Bone marrow (tissue), 2 donors: ENCODE data around the gene SPATA6L.
A peak's percentile ranks its signal among the peaks of the same experiment; 100 is the strongest.
"Not testable (repeated sequence)": the region's sequence is repeated elsewhere in the genome, so short reads cannot be mapped to it uniquely, and the experiment has no call there.

Experiments used
- DNase-seq, 2 donors: peaks; one replicate each; lab custom pipeline; 2025; lab: John Stamatoyannopoulos, UW

SPATA6L gene

DNA sequence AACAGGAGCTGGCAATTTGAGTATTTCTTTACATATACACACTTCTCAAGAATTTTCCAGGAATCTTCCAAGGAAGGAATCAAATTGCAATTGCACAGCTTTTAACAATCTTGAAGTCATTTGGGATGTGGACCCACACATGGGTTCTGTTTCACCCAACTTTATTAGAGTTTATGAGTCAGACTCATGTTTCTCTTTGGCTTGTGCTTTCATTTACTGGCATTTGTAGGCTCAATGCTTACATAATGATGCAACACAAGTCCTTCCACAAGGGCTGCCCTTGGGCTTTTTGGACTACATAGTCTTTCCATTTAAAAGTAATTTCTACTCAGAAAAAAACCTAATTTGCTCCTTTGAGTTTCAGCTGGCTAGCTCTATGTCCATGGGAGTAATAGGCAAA, 8.5 kb upstream of the SPATA6L start:
- DNase-seq: no peak

DNA sequence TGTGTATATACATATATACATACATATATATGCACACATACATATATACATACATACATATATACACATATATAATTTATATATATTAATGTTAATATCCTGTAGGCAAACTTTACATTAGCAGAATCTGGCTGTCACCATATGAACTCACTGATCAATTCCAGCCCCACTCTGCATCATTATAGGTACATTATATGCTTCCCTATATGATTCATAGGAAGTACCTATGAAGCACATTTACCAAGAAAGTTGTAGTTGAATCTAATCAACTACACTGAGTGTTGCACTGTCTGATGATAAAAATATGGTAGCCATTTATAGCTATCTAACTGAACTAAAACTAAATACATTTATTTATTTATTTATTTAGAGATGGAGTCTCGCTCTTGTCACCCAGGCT, 5.5 kb upstream of the SPATA6L start:
- no peak for DNase-seq

DNA sequence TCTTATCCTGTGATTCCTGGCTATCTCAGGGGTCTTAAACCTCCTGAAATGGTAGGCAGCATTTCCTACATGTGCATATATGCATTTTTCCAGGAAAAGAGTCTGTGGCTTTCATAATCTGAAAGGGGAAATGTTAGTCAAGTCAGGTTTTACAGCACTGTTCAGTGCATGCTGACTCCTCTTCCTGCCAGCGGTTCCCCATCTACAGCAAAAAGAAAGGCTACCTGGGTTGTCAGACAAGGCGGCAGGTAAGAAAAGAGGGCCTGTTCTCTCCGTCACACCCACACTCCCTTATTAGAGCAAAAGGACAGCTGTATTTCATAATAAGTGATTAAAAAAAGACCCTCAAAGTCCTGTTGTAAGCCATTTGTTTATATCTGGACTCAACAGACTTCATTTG, 4.3 kb upstream of the SPATA6L start:
- no peak for DNase-seq

DNA sequence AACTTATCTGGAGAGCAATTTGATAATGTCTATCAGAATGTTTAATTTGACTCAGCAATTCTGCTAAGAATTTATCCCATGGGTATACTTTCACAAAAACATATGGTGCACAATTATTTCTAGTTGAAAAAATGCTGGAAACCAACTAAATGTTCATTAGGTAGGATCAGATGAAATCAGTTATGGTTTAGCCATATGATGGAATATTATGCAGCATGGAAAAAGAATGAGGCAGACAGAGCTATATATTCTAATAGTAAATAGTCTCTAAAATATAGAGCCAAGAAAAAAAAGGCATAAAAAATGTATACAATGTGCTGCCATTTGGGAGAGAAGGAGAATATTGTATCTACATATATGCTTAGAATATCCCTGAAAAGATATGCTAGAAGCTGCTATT, 3.6 kb upstream of the SPATA6L start:
- DNase-seq: no peak

DNA sequence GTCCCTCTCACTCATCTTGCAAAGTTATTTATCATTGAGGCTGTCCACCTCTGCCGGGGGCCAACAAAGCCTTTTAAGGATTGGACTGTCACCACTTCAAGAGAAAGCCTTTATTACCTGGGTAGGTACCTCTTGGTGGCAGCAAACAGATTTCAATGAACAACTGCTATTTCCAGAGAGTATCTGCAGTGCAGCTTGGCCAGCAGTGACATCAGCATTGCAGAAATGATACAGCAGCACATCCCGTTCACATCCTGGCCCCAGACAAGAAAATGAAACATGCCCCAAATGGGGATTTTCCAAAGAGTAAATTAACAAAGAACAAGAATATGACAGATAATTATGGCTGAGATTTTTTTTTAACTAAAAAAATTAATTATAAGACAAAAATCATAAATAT, 2.3 kb upstream of the SPATA6L start:
- no peak for DNase-seq

DNA sequence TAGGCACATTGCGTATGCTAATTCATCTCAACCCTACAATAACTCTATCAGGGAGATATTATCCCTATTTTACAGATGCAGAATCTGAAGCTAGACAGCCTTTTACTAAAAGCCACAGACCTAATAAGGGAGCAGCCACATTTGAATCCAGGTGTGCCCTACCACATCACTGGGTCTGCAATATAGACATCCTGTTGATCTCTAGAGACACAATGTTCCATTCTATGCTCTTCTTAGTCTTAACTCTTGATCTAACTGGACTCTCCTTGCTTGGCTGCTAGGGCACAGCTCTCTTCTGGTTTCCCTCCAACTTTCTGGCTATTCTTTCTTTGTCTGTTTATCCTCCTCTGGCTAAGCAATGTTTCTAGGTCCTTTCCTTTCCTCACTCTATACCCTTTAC, 1.4 kb upstream of the SPATA6L start:
- DNase-seq: no peak

DNA sequence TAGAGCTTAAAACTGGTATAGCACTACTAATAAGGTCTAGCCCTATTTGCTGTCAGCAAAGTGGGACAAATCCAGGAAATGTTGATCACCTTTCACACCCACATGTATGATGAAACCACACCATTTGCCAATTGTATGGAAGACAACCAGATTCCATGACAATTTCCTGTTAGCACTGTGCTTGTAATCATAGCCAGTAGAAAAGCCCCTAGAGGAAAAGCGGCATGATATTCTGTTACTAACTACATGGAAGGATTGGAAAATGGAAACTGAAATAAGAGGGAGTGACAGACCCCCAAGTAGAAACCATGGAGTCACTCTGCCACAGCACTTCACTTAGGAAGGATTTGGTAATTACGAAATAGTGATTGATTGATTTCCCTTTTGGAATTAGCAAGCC, 923 bp downstream of the SPATA6L start:
- DNase-seq: no peak

DNA sequence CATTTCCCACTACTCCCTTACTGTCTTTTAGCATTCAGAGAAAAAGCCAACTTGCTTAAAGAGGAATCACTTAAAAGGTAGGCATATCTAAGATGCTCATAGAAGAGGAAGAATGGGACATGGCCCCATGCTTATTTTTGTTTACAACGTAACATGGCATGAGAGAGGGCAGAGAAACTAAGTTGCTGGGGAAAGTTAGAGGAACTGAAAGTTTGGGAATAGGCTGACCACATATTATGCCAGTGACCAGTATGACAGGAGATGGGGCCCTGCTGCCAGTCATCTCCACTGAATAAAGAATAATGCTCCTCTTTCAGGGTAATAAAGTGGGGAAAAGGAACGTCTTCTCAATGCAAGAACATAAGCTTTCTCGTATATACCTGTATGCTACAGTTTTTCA, 2.3 kb downstream of the SPATA6L start:
- no peak for DNase-seq

GRCh38 chr9:4662989-4663792, 3.1 kb downstream of the SPATA6L start:
- DNase-seq: no peak

GRCh38 chr9:4662108-4662988, 3.9 kb downstream of the SPATA6L start, which contains the start of gene PLPP6:
PLPP6 (plus strand) TSS chr9:4662294; CDS start chr9:4662376, 82 bp downstream.
- DNase-seq: peak; percentile 48 to 52

- no peak for DNase-seq
These were observed 4.7 kb downstream of the SPATA6L start for GRCh38 chr9:4661611-4662010.

- DNase-seq: no peak
These were observed 5.1 kb downstream of the SPATA6L start for GRCh38 chr9:4661165-4661564.

GRCh38 chr9:4660665-4661064, 5.6 kb downstream of the SPATA6L start:
- DNase-seq: not testable (repeated sequence)

DNA sequence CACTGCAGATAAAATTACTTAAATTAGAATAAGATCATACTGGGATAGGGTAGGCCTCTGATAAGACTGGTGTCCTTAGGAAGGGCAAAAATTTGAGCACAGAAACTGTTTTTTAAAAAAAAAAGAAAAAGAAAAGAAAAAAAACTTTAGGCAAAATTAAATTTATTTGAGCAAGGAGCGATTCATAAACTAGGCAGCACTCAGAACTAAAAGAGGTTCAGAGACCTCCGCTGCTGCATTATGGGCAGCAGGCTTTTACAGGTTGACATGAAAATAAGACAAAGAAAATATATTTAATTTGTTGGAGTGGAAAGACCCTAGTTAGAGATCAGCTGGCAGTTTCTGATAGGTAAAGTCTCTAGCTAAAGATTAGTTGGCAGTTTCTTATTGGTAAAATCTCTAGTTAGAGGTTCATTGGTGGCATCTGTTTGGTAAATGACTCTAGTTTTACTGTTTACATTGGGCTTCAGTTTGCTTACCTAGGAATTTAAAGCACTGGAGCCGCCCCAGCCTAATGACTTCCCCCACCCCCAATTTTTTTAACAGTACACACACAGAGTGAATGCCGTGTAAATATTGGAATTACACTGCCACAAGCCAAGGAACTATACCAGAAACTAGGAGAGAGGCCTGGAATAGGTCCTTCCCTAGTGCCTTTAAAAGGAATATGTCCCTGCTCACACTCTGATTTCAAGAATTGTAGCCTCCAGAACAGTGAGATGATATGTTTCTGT, 8.7 kb downstream of the SPATA6L start:
- no peak for DNase-seq

GRCh38 chr9:4656621-4657020, 9.7 kb downstream of the SPATA6L start:
- DNase-seq: no peak

- not testable (repeated sequence) for DNase-seq
These were observed 10.1 kb downstream of the SPATA6L start for GRCh38 chr9:4656196-4656595.

DNA sequence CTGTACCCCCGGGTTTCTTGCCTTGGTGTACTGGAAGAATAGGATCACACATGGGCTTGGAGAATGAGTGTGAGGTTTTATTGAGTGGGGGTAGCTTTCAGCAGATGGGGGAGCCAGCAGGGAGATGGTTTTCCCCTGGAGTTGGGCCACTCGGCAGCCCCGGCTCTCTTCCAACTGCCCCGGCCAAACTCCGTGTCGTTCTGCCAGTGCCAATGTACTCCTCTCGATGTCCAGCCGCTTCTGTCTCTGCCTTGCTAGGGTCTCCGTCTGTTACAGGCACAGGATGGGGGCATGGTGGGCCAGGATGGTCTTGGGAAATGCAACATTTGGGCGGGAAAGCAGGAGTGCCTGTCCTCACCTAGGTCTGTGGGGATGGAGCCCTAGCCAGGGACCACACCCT, 11.7 kb downstream of the SPATA6L start:
- no peak for DNase-seq

DNA sequence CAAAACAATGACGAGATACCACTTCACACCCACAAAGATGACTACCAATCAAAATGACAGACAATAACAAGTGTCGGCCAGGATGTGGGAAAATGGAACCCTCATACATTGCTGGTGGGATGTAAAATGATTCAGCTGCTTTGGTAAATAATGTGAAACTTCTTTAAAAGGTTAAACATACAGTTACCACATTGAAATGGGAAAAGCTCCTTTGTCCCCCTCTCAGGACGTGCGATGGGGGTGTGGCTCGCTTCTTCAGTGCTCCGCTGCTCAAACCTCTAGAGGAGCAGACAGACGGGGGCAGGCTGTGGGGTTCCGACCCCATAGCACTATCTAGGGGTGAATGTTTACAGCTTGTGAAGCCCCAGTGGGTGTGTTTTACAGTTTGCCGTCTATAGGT, 12.2 kb downstream of the SPATA6L start:
- DNase-seq: no peak

GRCh38 chr9:4642351-4642750, 23.9 kb downstream of the SPATA6L start:
- DNase-seq: no peak

DNA sequence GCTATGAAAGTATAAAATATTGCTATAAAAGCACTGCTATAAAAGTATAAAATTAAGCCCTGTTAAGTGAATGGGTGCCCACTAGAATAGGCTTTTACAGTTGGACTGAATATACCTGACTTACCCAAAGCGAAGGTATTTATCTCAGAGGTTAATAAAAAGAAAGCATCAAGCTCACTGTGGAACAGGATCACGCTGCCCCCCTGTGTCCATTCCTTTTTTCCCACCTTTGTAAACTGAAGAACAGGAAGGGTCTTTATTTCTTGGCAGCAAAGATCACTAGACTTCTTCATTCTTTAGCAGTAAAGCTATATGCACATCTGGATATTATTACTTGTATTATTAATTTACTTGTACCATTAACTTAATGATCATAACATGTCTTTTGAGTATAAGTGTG, 26.3 kb downstream of the SPATA6L start:
- DNase-seq: no peak

DNA sequence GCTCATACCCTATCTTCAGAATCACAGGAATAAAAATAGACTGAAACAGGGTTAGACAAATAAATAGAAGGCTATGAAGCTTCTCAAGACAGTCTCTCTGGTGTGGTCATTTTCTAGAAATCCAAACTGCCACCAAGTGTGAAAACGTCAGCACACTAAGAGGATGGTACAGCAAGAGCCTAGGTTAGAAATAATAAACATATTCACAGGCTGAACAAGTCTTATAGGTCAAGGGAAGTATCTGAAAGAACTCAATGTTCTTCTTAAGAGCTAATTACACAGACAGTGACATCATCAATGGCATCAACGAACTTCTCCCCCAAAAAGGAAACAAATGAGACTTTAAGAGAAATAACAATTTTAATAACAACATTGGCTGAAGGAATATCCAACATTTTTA, 26.9 kb downstream of the SPATA6L start:
- DNase-seq: no peak

DNA sequence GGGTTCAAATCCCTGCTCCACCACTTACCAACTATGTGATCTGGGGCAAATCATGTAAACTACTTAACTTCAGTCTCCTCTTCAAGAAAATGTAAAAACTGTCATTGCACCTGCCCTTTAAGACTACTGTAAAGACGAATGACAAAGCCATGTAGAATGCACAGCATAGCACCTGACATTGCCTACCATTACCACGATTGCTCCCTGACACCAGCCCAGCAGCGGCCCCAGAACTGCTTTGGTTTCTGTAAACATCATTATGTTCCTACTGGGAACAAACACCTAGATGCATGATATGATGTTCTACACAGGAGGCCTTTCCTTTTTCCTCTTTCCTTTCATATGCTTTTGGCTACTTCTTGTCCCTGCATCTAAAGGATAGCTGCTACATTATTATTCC, 27.3 kb downstream of the SPATA6L start:
- DNase-seq: no peak

DNA sequence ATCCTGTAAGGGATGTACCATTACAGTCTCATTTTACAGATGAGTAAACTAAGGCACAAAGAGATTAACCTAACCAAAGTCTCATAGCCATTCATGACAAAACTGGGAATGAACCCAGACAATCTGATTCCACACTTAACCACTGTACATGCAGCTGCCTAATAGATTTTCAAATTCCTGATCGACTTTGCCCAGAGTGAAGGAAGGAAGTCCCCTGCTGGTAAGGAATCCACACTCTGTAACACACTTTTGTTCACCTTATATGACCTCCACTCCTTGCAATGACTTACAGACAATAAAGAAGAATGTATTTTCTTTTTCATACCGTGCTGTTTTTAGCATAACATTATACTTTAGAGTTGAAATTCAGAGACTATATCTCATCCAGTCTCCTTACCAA, 35.4 kb downstream of the SPATA6L start:
- DNase-seq: no peak
